Loucy (cell line): ENCODE data around the gene LGALS1.

ENCODE experiments used
- H2AFZ ChIP-seq: fragments of 200-600 bp; sonication (generic); 2 replicates; pipeline ENCODE4 v1.6.0; 2016; ENCODE audit warnings: antibody characterized with exemption, mild to moderate bottlenecking, low read length, moderate library complexity
- H3F3A ChIP-seq: fragments of 200-600 bp; 2 replicates; pipeline ENCODE4 v1.6.0; 2016; ENCODE audit warnings: antibody characterized with exemption, low read depth, mild to moderate bottlenecking
- H3K27me3 ChIP-seq: fragments of 200-600 bp; sonication (generic); 2 replicates; pipeline ENCODE4 v1.6.1; 2014; ENCODE audit warnings: low read length, mild to moderate bottlenecking; ENCODE audit not compliant: insufficient read depth, poor library complexity, severe bottlenecking
- H3K36me3 ChIP-seq: fragments of 200-600 bp; sonication (generic); 2 replicates; pipeline ENCODE4 v1.6.1; 2016; ENCODE audit warnings: low read length; ENCODE audit not compliant: insufficient read depth
- H3K4me1 ChIP-seq: fragments of 200-600 bp; sonication (generic); 2 replicates; pipeline ENCODE4 v1.5.1; 2014; ENCODE audit warnings: low read length, mild to moderate bottlenecking; ENCODE audit not compliant: insufficient read depth, poor library complexity, severe bottlenecking
- H3K4me2 ChIP-seq: fragments of 200-600 bp; sonication (generic); 2 replicates; pipeline ENCODE4 v1.6.0; 2014; ENCODE audit warnings: antibody characterized with exemption, low read length, low read depth, mild to moderate bottlenecking; ENCODE audit not compliant: poor library complexity, severe bottlenecking
- H3K4me3 ChIP-seq: fragments of 200-600 bp; sonication (generic); 2 replicates; pipeline ENCODE4 v1.5.1; 2014; ENCODE audit warnings: low read length, mild to moderate bottlenecking, mixed read lengths; ENCODE audit not compliant: poor library complexity, severe bottlenecking
- H3K79me2 ChIP-seq: fragments of 200-600 bp; sonication (generic); 2 replicates; pipeline ENCODE4 v1.6.1; 2014; ENCODE audit warnings: low read length; ENCODE audit not compliant: insufficient read depth
- H3K9ac ChIP-seq: fragments of 200-600 bp; sonication (generic); 2 replicates; pipeline ENCODE4 v1.6.0; 2014; ENCODE audit warnings: mild to moderate bottlenecking, low read depth, low read length, moderate library complexity; ENCODE audit not compliant: poor library complexity, severe bottlenecking
- H3K9me2 ChIP-seq: fragments of 200-600 bp; sonication (generic); replicated peaks from 2 replicates; pipeline ENCODE4 v1.6.1; 2016; ENCODE audit warnings: low read depth, low read length, mixed read lengths
- H3K9me3 ChIP-seq: fragments of 200-600 bp; sonication (generic); 2 replicates; pipeline ENCODE4 v1.6.1; 2014; ENCODE audit warnings: mild to moderate bottlenecking, antibody characterized with exemption, low read length, low read depth; ENCODE audit not compliant: insufficient read depth
- H4K20me1 ChIP-seq: fragments of 200-600 bp; sonication (generic); 2 replicates; pipeline ENCODE4 v1.6.0; 2014; ENCODE audit warnings: antibody characterized with exemption, low read length, mild to moderate bottlenecking; ENCODE audit not compliant: insufficient read depth, poor library complexity, severe bottlenecking
- CTCF ChIP-seq: fragments of 200-600 bp; sonication (generic); conservative IDR thresholded peaks from 2 replicates; pipeline ENCODE4 v1.5.1; 2014; ENCODE audit warnings: mild to moderate bottlenecking, antibody characterized with exemption, low read length
- EZH2phosphoT487 ChIP-seq: fragments of 200-600 bp; IDR thresholded peaks from 2 replicates; pipeline ENCODE4 v1.6.1; 2018; ENCODE audit warnings: antibody characterized with exemption, mild to moderate bottlenecking, moderate library complexity, borderline replicate concordance

Gene LGALS1

GRCh38 chr22:37626556-37627075 is 48.8 kb upstream of the LGALS1 start:
- Histone ChIP-seq H3K36me3 (no peaks in the 10 kb centered on the region), H3K4me1 (peaks cover 35% of the 10 kb centered on the region), H3K4me3 (no peak overlapping the region), H2AFZ (no peak overlapping the region), H3K9me3 (no peaks in the 10 kb centered on the region), H4K20me1 (no peaks in the 10 kb centered on the region), H3K27me3 (no peaks in the 10 kb centered on the region), H3F3A (0 out of 2 replicates have a peak, but pooled peaks cover 5% of the 10 kb centered on the region), H3K4me2 (peak overlapping the region; percentile 61), H3K9me2 (no peaks in the 10 kb centered on the region), H3K79me2 (no peaks in the 10 kb centered on the region), H3K9ac (peak overlapping the region; percentile 65)
- TF ChIP-seq CTCF (no peak), EZH2phosphoT487 (no peak)

- Histone ChIP-seq H3K36me3 (no peaks in the 10 kb centered on the region), H3K4me3 (peak overlapping the region; percentile 28)
- TF ChIP-seq CTCF (no peak), EZH2phosphoT487 (no peak)
Observed at GRCh38 chr22:37627121-37627520, 48.3 kb upstream of the LGALS1 start.

GRCh38 chr22:37627545-37627944 is 47.9 kb upstream of the LGALS1 start:
- no peaks in the 10 kb centered on the region for H3K79me2 ChIP-seq
- H4K20me1 ChIP-seq = no peaks in the 10 kb centered on the region
- H3K9me3 ChIP-seq = no peaks in the 10 kb centered on the region
- peak overlapping the region; percentile 61 for H3K4me2 ChIP-seq
- H3K36me3 ChIP-seq = no peaks in the 10 kb centered on the region
- no peak overlapping the region for H2AFZ ChIP-seq
- TF ChIP-seq CTCF = no peak
- TF ChIP-seq EZH2phosphoT487 = no peak
- H3F3A ChIP-seq = 0 out of 2 replicates have a peak, but pooled peaks cover 5% of the 10 kb centered on the region
- H3K4me1 ChIP-seq = peaks cover 39% of the 10 kb centered on the region
- peak overlapping the region; percentile 65 for H3K9ac ChIP-seq
- H3K27me3 ChIP-seq = no peaks in the 10 kb centered on the region
- H3K4me3 ChIP-seq = peak overlapping the region; percentile 38
- H3K9me2 ChIP-seq = no peaks in the 10 kb centered on the region

More at GRCh38 chr22:37627121-37627520, 48.3 kb upstream of the LGALS1 start:
- H3F3A ChIP-seq = 0 out of 2 replicates have a peak, but pooled peaks cover 5% of the 10 kb centered on the region
- no peaks in the 10 kb centered on the region for H4K20me1 ChIP-seq
- no peaks in the 10 kb centered on the region for H3K9me3 ChIP-seq
- H3K27me3 ChIP-seq = no peaks in the 10 kb centered on the region
- H3K79me2 ChIP-seq = no peaks in the 10 kb centered on the region
- H3K4me2 ChIP-seq = peak overlapping the region; percentile 61
- H2AFZ ChIP-seq = no peak overlapping the region
- peak overlapping the region; percentile 65 for H3K9ac ChIP-seq
- peaks cover 35% of the 10 kb centered on the region for H3K4me1 ChIP-seq
- H3K9me2 ChIP-seq = no peaks in the 10 kb centered on the region
